D721Med (cell line): ENCODE results near the gene CHIA.
"Not testable (repeated sequence)": the region's sequence is repeated elsewhere in the genome, so short reads cannot be mapped to it uniquely, and the experiment has no call there.

ENCODE experiments used
- DNase-seq: peaks from one replicate; pipeline ENCODE4 v3.0.0; 2011; ENCODE audit warnings: low spot score; ENCODE audit not compliant: insufficient read length
- FAIRE-seq: peaks from 2 replicates; lab custom pipeline; 2011; peaks lifted over from hg19 to GRCh38; lab: Jason Lieb, UNC
- TF ChIP-seq, protein P1 (sequence below): IDR thresholded peaks from 2 replicates; pipeline ENCODE4 v1.5.1; 2012; ENCODE audit warnings: mild to moderate bottlenecking, control low read depth; ENCODE audit not compliant: insufficient read depth; ENCODE audit errors: missing control alignments

Gene CHIA

DNA sequence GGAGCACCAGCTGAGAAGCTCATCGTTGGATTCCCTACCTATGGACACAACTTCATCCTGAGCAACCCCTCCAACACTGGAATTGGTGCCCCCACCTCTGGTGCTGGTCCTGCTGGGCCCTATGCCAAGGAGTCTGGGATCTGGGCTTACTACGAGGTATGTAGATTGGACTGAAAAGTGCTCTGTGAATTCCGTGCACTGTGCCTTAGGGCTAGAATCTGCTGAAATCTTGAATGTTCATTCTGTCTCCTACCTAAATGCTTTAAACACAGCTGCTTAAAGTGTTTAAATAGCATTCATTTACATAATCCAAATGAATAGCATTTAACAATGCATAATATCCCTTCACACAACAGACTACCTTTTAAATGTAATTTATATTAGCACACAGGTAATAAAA, 27.9 kb downstream of the CHIA start:
- TF ChIP-seq, protein P1, sequence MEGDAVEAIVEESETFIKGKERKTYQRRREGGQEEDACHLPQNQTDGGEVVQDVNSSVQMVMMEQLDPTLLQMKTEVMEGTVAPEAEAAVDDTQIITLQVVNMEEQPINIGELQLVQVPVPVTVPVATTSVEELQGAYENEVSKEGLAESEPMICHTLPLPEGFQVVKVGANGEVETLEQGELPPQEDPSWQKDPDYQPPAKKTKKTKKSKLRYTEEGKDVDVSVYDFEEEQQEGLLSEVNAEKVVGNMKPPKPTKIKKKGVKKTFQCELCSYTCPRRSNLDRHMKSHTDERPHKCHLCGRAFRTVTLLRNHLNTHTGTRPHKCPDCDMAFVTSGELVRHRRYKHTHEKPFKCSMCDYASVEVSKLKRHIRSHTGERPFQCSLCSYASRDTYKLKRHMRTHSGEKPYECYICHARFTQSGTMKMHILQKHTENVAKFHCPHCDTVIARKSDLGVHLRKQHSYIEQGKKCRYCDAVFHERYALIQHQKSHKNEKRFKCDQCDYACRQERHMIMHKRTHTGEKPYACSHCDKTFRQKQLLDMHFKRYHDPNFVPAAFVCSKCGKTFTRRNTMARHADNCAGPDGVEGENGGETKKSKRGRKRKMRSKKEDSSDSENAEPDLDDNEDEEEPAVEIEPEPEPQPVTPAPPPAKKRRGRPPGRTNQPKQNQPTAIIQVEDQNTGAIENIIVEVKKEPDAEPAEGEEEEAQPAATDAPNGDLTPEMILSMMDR: no peak
- no peak for FAIRE-seq
- DNase-seq: no peak

DNA sequence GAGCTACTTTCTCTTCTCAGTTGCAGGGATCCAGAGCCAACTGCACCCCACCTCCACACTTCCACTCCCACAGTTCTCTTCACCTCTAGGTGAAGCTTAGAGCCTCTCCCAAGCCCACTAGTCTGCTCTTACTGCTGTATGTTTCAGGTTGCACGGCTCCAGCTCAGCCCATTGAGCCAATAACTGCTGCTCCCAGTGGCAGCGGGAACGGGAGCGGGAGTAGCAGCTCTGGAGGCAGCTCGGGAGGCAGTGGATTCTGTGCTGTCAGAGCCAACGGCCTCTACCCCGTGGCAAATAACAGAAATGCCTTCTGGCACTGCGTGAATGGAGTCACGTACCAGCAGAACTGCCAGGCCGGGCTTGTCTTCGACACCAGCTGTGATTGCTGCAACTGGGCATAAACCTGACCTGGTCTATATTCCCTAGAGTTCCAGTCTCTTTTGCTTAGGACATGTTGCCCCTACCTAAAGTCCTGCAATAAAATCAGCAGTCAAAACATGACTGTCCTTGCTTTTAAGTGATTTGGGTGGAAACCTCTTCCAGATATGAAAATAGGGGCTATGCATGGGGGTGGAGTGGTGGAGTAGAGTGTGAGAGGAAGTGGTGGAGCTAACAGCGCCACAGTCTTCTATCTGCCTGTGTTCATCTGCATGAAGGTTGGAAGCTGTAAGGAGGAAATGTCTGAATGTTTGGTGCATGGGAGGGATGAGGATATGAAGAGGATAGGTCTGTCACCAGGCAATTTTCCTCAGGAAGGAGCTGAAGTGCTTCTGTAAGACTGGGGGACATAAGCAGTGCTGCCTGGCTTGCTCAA, 29.6 kb downstream of the CHIA start:
- no peak for DNase-seq
- TF ChIP-seq, protein P1: no peak
- FAIRE-seq: no peak

DNA sequence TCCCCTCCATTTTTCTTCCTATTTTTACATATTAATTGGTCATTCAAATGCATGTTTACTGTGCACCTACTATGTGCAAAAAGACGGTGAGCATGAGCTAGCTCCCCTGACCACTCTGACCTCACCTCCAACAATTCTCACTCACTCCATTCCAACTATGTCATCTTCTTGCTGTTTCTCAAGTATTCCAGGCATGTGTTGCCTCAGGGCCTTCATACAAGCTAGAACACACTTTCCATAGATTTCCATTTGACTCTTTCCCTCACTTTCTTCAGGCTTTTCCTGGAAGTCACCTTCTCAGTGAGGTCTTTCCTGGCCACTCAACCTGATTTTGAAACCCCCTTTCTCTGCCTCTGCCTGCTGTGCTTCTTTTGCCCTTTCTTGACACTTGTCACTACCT, 32.6 kb downstream of the CHIA start:
- TF ChIP-seq, protein P1: no peak
- FAIRE-seq (no peak), DNase-seq (no peak)

DNA sequence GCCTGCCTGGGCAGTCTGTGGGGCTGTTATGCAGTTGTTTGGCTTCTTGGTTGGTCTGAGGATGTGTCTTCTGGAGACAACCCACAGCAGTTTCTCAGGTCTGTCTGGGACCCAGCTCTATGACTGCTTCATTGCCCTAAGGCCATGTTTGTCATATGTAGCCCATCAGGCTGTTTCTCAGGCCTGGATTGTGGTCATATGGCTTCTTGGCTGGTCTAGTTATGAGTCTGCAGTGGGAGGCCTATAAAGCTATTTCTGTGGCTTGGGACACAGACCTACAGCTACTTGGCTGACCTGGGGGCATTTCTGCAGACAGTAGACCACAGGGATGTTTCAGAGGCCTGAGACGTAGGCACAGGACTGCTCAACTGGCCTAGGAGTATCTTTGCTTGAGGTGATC, 41.5 kb downstream of the CHIA start:
- no peak for FAIRE-seq
- no peak for DNase-seq
- TF ChIP-seq, protein P1: no peak

DNA sequence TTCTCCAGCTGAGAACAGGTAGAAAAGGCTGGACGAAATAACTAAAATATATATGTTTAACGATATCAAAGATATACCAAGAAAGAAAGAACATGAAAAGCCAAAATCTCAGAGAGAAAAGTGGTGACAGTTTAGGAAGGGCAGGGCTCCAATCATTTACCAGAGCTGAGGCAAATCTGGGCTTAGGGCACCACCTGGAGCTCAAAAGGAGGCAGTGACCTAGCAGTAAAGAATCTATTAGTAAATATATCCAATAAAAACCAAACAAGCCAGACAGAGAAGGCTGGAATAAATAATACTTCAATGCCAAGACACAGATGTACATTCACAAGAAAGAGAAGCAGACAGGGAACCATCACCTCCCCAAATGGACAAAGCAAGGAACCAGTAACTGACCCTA, 43.5 kb downstream of the CHIA start:
- TF ChIP-seq, protein P1: peak; percentile 56
- FAIRE-seq: no peak
- DNase-seq: no peak

DNA sequence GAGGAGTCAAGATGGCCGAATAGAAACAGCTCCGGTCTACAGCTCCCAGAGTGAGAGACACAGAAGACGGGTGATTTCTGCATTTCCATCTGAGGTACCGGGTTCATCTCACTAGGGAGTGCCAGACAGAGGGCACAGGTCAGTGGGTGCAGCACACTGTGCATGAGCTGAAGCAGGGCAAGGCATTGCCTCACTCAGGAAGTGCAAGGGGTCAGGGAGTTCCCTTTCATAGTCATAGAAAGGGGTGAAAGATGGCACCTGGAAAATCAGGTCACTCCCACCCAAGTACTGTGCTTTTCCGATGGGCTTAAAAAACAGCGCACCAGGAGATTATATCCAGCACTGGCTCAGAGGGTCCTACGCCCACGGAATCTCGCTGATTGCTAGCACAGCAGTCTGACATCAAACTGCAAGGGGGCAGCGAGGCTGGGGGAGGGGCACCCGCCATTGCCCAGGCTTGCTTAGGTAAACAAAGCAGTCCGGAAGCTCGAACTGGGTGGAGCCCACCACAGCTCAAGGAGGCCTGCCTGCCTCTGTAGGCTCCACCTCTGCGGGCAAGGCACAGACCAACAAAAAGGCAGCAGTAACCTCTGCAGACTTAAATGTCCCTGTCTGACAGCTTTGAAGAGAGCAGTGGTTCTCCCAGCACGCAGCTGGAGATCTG, 44.7 kb downstream of the CHIA start:
- DNase-seq, FAIRE-seq: not testable (repeated sequence)

DNA sequence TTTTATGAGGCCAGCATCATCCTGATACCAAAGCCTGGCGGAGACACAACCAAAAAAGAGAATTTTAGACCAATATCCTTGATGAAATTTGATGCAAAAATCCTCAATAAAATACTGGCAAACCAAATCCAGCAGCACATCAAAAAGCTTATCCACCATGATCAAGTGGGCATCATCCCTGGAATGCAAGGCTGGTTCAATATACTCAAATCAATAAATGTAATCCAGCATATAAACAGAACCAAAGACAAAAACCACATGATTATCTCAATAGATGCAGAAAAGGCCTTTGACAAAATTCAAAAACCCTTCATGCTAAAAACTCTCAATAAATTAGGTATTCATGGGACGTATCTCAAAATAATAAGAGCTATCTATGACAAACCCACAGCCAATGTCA, 48.2 kb downstream of the CHIA start:
- not testable (repeated sequence) for DNase-seq, FAIRE-seq
